Measurements from ENCODE around the gene BICRAL. TPM values are rescaled to one million over a fixed set of nuclear protein-coding genes. Genes with fewer than 3 reads are reported as not detected.

The BICRAL gene
- total RNA-seq, 3 donors from 2014 or later: 16.7 to 25.2 (median 16.8) TPM

DNA sequence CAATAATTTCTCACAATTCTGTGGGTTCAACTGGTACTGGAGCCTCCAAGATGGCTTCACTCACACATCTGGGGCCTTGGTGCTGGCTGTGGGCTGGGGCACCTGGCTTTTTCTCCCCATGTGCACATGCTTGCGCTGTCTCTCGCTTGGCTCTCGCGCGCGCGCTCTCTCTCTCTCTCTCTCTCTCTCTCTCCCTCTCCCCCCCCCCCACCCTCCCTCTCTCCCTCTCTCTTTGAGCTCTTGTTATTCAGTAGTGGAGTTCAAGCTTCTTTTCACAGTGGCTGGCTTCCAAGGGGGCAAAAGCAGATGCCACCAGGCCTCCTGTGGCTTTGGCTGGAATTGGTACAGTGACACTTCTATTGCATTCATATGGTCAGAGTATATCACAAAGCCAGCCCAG is 25.1 kb upstream of the BICRAL start:
- no peaks in the 10 kb centered on the region for H3K27me3 ChIP-seq
- TF ChIP-seq POLR2A (IDR thresholded peaks at IDR 0.05) (no peak), POLR2AphosphoS5 (IDR thresholded peaks at IDR 0.05) (no peak)
- TF ChIP-seq, protein P1, sequence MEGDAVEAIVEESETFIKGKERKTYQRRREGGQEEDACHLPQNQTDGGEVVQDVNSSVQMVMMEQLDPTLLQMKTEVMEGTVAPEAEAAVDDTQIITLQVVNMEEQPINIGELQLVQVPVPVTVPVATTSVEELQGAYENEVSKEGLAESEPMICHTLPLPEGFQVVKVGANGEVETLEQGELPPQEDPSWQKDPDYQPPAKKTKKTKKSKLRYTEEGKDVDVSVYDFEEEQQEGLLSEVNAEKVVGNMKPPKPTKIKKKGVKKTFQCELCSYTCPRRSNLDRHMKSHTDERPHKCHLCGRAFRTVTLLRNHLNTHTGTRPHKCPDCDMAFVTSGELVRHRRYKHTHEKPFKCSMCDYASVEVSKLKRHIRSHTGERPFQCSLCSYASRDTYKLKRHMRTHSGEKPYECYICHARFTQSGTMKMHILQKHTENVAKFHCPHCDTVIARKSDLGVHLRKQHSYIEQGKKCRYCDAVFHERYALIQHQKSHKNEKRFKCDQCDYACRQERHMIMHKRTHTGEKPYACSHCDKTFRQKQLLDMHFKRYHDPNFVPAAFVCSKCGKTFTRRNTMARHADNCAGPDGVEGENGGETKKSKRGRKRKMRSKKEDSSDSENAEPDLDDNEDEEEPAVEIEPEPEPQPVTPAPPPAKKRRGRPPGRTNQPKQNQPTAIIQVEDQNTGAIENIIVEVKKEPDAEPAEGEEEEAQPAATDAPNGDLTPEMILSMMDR (IDR thresholded peaks at IDR 0.05): no peak
- intact Hi-C loops (cut with DNase I; ENCODE audit: low total_unique reads): no loop called here

DNA sequence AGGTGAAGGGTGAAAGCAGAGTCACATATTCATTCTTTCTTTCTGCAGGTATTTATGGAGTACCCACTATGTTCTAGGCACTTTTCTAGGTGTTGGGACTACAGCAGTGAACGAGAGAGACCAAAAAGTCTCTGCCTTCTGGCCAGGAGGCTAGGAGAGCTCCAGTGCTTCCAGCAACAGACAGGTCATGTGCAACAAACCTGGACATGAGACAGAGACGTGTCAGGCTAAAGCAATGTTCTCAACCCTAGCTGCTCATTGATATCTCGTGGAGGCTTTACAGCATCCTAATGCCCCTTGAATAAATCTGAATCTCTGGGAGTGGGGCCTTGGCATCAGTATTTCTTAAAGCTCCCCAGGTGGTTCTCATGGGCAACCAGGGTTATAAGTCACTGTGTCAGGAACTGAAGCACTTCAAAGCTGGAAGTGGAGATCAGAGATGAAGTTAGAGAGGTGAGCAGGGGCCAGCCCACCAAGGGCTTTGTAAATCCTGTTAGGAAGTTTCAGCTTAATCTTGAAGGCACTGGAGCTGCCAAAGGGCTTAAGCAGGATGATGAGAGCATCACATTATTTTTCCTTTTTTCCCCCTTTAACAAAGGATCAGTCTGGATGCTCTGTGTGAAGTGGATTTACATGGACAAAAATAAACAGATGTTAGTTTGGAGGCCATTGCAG is 23.0 kb upstream of the BICRAL start:
- H3K4me1 ChIP-seq: no peaks in the 10 kb centered on the region
- H3K27me3 ChIP-seq: no peaks in the 10 kb centered on the region
- no peak for TF ChIP-seq POLR2A (IDR thresholded peaks at IDR 0.05)
- TF ChIP-seq, protein P1 (IDR thresholded peaks at IDR 0.05): no peak
- TF ChIP-seq POLR2AphosphoS5 (IDR thresholded peaks at IDR 0.05): no peak
- no peaks in the 10 kb centered on the region for H3K9me3 ChIP-seq
- H3K4me3 ChIP-seq: no peak overlapping the region
- H3K27ac ChIP-seq: no peak overlapping the region
- DNase-seq (ENCODE audit: low spot score in 2 of 2): no peak
- intact Hi-C loops (cut with DNase I; ENCODE audit: low total_unique reads): no loop called here
- no peaks in the 10 kb centered on the region for H3K36me3 ChIP-seq

More for the DNA sequence above, 25.1 kb upstream of the BICRAL start:
- Histone ChIP-seq H3K27ac (no peak overlapping the region), H3K36me3 (no peaks in the 10 kb centered on the region), H3K4me1 (no peaks in the 10 kb centered on the region), H3K4me3 (no peak overlapping the region), H3K9me3 (no peaks in the 10 kb centered on the region)
- DNase-seq (ENCODE audit: low spot score in 2 of 2): no peak

DNA sequence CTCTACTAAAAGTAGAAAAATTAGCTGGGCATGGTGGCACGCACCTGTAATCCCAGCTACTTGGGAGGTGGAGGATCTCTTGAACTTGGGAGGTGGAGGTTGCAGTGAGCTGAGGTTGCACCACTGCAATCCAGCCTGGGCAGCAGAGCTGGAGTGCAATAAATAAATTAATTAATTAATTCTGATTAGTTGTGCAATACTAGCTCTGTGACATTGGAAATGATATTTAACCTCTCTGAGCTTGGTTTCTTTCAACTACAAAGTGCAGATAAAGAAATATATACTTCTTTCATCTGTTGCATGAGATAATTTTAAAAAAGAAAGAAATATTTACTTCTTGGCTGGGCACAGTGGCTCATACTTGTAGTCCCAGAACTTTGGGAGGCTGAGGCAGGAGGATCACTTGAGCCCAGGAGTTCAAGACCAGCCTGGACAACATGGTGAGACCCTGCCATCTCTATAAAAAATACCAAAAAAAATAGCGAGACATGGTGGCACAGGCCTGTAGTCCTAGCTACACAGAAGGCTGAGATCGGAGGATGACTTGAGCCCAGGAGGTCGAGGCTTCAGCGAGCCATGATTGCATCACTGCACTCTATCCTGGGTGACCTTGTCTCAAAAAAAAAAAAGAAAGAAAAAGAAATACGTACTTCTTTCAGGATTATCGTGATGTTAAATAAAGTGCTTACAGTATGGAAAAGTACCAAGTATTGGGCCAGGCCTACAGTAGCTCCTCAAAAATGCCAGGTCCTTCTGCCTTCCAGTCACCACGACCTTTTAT is 20.4 kb upstream of the BICRAL start:
- Histone ChIP-seq H3K27ac (no peak overlapping the region), H3K9me3 (no peaks in the 10 kb centered on the region), H3K27me3 (no peaks in the 10 kb centered on the region), H3K4me3 (no peak overlapping the region), H3K36me3 (no peaks in the 10 kb centered on the region), H3K4me1 (no peaks in the 10 kb centered on the region)
- DNase-seq (ENCODE audit: low spot score in 2 of 2): no peak
- intact Hi-C loops (cut with DNase I; ENCODE audit: low total_unique reads): no loop called here
- TF ChIP-seq POLR2AphosphoS5 (IDR thresholded peaks at IDR 0.05): no peak

DNA sequence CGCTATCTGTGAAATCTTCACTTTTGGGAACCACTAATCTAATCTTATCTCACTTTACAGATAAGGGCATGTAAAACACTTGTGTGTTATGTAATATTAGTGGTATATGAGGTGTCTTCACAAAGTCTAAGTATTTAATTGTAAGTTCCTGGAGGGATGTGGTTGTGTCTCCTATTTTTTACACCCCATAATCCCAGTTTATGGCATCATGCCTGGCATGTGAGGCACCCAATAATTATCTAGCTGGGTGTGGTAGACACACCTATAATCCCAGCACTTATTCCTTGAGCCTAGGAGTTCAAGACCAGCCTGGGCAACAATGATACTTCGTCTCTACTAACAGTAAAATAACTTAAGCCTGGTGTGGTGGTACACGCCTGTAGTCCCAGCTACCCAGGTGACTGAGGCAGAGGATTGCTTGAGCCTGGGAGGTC is 19.4 kb upstream of the BICRAL start:
- intact Hi-C loops (cut with DNase I; ENCODE audit: low total_unique reads): no loop called here
- H3K4me1 ChIP-seq: no peaks in the 10 kb centered on the region
- H3K9me3 ChIP-seq: no peaks in the 10 kb centered on the region
- TF ChIP-seq, protein P1 (IDR thresholded peaks at IDR 0.05): no peak
- TF ChIP-seq POLR2AphosphoS5 (IDR thresholded peaks at IDR 0.05): no peak
- no peak for TF ChIP-seq POLR2A (IDR thresholded peaks at IDR 0.05)
- H3K27ac ChIP-seq: no peak overlapping the region
- no peak overlapping the region for H3K4me3 ChIP-seq
- H3K36me3 ChIP-seq: no peaks in the 10 kb centered on the region
- no peak for DNase-seq (ENCODE audit: low spot score in 2 of 2)
- no peaks in the 10 kb centered on the region for H3K27me3 ChIP-seq

DNA sequence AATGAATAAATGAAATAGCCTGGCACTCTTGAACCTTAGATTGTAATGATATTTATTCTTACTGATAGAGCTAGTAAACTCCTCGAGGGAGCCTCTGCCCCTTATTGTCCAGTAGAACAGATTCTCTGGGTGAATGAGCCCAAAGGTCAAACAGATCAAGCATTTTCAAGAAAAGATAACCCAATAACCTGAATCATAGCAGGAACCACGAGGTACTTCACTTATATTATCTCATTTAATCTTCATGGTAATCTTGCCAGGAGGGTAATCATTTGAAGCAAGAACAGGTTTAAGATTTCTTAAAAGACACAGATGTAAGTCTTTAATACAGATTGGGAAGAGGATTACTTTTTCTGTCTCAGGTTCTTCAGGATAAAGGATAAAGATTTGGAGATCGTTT is 18.9 kb upstream of the BICRAL start:
- Histone ChIP-seq H3K27me3 (no peaks in the 10 kb centered on the region), H3K9me3 (no peaks in the 10 kb centered on the region), H3K4me3 (no peak overlapping the region), H3K27ac (no peak overlapping the region), H3K36me3 (no peaks in the 10 kb centered on the region), H3K4me1 (no peaks in the 10 kb centered on the region)
- intact Hi-C loops (cut with DNase I; ENCODE audit: low total_unique reads): no loop called here
- TF ChIP-seq POLR2AphosphoS5 (IDR thresholded peaks at IDR 0.05) (no peak), POLR2A (IDR thresholded peaks at IDR 0.05) (no peak)
- TF ChIP-seq, protein P1 (IDR thresholded peaks at IDR 0.05): no peak
- no peak for DNase-seq (ENCODE audit: low spot score in 2 of 2)

Data from breast epithelium (tissue), 4 donors.